Renal cortical epithelial cell (primary cell): ENCODE measurements around the gene CCDC9B. TPM values are rescaled to one million over a fixed set of nuclear protein-coding genes. Genes with fewer than 3 reads are reported as not detected.

Experiments
- DNase-seq: peaks from one replicate; pipeline ENCODE4 v3.0.0-alpha.2; 2011; ENCODE audit warnings: low read depth
- total RNA-seq: library from RNA; depleted of rRNA; stranded (reverse); fragments of >200 nt; gene quantifications from 2 replicates; pipeline ENCODE4 v1.2.3, GENCODE V29; 2014

Gene CCDC9B
- total RNA-seq, 1 donor from 2014 or later, result 165 TPM

DNA sequence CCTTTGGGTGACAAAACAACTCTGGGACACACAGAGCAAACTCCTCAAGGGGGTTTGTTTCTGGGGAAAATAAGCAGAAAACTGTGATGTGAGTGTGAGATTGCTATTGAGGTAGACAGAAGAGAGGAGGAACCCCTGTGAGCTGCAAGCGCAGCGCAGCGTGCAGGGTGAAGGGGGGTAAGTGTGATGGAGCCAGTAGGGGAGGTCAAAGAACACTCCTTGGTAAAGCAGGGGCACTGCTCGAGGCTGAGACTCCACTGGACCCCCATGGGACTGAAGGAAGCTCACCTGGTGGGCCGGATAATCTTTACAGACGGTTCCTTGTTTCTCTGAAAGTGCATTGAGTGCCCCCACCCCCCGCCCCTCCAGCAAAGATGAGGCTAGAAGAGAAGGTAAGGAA is 9.7 kb downstream of the CCDC9B start:
- DNase-seq, result no peak

DNA sequence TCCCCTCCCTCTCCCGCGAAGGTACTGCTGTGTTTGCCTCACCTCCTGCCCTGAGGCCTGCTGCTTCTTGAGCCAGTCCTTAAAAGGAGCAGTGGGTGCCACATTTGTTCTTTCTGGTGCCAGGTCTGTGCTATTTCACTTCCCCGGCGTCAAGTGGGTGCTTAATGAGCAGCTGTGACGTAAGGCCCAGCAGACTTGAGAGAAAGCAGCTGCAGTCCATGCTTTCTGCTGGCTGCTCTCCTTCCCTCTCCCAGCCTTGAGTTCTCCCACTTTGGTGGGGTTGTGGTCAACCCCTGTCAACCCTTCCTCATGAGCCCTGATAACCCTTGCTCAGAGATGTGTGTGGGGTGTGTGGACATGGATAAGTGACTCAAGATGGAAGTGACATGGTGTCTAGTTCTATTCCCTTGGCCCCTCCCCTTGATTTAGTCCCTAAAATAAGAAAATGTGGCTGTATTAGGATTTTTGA is 10.3 kb downstream of the CCDC9B start:
- DNase-seq, result no peak

DNA sequence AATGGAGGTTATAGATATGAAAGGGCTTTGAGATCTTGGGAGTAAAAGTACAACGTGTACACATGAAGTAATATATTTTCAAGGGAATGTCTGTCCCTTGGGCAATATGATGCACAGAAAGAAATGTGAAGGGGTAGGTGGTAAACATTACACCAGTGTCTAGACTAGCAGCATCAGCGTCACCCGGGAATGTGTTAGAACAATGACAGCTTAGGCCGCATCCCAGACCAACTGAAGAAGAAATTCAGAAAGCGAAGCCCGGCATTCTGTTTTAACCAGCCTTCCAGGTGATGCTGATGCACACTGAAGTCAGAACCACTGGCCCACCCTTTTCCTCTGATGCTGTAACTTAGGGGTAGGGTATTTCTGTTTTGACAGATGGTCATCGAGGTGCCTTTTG is 10.9 kb downstream of the CCDC9B start:
- no peak for DNase-seq

DNA sequence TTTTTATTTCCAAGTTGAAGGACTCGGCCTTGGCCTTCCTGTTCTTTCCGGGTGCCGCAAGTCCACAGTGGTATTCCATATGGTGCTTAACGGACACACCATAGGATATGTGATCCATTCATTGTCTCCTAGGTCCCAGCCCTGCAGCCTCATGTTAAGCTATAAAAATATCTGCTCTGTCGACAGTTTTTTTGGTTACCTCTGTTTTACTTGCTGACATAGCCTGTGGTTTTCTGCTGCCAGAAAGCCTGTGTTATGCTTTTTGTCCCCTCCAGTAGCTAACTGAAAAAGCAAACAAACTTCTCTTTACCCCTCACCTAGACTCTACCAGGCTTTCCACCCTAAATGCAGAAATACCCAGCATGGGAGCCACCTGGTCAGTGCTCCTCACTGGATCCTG is 12.0 kb downstream of the CCDC9B start:
- no peak for DNase-seq

DNA sequence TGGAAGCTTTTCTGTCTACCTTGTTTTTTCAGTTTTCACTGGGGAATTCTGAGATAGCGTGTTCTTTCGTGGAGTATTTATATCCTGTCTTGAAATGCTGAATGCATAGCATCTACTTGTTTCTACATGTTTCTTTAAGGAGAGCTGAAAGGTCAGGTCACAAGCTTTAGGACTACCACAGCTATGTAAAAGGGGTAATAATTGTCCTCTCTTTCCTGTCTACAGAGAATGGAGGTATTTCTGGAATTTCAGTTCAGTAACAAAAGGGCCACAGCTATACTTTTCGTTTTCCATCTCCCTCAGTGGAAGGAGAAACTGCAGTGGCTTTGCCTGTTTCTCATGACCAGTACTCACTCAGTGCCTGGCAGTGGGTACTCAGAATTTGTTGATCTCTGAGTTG is 12.6 kb downstream of the CCDC9B start:
- peak; percentile 50 for DNase-seq

DNA sequence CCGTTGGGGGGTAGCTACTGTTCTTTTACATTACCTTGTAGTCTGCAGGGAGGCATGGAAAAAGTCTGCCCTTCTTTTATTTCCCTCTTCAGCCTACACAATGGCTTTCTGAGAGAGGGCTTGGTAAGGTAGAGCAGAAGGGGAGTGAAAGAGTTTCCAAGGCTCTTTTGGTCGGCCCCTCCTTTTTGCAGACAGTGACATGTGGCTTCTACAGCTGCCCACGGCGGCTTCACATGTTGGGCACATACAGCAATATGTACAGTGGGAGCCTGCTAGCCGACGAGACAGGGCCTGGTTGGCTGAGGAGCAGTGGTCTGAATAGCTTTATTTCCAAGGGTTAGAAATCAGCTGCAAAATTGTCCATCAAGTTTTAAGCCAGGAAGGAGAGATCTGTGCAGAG is 13.3 kb downstream of the CCDC9B start:
- no peak for DNase-seq

DNA sequence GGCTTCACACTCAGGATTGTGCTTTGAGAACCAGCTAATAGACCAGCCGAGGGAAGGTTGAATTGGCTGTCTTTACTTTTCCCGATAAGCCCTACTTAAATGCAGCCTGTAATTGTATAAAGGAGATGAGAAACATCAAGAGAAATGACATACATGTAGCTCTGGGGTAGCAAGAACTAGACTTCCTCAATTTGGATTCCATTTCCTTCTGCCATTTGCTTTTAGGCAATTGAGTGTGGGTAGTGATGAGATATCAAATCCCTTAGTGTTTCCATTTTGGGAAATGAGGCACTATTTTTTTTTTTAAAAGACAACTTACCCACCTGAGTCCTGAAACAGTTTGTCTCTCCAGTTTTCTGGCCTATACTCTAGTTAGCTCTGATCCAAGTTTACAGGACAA is 15.0 kb downstream of the CCDC9B start:
- no peak for DNase-seq

DNA sequence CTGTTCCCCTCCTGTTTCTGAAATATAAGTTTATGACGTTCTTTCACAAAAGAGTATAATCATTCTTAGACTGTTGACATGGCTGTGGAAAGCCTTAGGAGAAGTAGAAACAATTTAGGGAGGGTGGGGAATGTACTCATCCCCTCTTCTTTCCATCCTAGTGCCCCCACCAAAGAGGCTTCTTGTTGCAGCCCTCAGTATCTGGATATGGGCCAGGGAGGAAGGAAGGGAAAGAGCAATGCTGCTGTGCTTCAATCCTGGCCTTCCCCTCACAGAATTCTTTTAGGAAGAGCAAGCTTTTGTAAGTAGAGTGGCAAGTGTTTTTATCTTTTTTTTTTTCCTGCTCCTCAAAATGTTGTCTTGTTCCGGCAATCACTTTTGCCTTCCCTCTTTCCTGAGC is 15.6 kb downstream of the CCDC9B start:
- no peak for DNase-seq

DNA sequence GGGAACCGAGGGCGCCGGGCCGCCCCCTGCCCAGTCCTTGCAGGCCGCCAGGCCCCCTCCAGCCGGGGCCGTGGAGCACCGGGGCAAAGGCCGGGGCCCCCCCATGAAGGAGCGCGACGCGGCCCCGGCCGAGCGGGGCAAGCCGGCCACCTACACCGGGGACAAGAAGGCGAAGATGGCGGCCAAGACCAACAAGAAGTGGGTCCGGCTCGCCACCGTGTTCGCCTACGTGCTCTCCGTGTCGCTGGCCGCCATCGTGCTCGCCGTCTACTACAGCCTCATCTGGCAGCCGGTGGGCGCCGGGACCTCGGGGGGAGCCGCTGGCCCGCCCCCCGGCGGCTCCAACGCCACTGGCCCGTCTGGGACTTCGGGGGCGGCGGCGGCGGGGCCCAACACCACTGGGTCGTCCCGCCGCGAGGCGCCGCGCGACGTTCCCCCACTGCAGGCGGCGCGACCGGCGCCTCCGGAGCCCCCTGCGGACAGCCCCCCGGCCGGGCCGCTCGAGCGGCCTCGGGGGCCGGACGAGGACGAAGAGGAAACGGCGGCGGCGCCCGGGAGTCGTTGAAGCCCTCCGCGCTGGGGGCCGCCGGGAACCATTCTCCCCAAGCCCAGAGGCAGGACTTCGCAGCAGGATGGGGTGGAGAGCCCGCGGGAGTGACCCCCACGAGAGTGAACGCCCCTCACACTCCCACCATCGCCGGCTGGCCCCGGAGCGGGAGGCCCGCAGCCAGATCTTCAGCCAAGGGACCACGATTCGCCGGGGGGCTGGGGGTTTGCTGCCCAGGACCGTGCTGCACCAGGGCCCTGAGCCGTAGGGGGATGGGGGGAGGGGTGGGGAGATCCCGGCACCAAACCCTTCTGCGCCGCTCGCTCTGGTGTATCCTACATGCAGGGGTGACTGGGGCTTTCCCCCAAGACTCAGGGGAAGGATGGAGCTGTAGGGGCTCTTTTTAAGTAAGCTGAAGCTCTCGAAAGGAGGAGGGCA is 16.5 kb downstream of the CCDC9B start:
- no peak for DNase-seq

DNA sequence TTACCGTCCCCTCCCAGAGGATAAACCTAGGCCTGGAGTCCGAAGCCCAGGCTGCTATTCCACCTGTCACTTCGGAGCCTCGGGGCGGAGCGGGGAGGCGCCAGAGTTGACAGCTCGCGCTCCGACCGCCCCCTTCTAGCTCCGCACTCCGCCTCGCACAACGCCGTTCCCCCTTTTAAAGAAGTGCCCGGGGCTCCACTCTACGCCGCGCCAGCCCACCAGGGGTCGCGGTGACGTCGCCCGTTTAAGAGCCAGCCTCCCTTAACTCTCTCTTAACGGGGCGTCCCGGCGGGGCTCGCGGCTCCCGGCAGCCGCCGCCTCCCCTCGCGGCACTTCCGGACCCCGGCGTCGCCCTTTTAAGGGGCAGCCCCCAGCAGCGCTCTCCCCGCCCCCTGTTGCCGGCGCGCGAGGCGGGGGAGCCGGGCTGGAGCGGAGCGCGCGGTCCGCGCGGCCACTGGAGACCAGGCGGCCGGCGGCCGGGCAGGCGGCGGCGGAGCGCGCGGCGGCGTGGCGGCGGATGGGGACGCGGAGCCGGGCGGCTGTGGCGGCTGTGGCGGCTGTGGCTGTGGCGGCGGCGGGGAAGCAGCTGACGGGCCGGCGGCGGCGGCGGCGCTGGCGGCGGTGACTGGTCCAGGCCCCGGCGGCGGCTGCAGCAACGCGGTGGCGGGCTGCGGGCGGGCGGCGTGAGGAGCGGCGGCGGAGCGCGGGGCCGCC is 17.3 kb downstream of the CCDC9B start, which contains the start of gene INAFM2:
TSS of gene INAFM2 (plus strand) at position 454 of the 714 bp plus-strand sequence. CDS start 364 bp downstream, outside the sequence.
- peak; percentile 69 for DNase-seq

DNA sequence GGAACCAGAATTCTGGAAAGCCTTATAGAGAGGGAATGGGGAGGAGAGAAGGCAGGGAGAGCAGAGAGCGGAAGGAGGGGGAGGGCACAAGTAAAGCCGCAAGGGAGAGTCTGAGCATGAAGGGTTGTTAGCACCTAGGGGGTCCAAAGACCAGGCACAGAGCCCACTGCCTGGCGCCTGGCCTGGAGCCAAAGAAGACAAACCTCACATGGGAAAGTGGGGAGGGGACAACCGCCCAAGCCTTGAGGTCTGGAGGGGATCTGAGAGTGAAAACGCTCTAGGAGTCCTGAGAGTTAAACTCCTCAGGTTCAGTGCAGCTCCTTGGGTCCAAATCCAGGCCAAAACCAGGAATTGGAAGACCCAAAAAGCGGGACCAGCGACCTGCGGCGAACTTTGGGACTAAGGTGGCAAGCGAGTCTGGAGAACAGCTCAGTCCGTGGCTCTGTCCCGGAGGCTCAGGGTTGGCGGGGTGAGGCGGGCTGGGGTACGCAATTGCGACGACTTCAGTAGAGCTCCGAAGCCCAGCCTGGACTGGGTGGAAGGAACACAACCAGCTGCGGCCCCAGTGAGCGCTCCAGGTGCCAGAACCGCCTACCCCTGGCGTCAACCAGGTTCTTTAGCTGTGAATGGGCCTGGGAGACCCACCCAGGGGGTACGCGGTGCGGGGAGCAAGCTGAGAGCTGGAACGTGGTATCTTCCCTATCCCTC is 18.1 kb downstream of the CCDC9B start:
- no peak for DNase-seq

DNA sequence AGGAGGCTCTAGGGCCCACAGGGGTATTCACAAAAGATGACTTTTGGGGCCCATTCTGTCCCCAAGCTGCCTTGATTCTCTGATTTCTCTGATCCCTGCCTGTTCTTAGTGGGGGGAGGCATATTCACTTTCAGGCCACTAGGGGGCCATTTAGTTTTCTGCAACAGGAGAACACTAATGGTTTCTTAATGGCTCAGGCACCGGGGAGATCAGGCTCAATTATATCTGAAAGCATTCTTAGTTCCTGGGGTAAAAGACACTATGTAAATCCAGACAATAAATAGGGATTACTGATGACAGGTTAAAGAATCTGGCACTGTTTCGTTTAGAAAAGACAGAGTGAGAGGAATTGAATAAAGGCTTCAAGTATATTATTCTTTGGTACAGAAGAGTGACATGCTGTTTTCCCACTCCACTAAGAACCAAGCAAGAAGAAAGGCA is 19.8 kb downstream of the CCDC9B start:
- peak; percentile 71 for DNase-seq

DNA sequence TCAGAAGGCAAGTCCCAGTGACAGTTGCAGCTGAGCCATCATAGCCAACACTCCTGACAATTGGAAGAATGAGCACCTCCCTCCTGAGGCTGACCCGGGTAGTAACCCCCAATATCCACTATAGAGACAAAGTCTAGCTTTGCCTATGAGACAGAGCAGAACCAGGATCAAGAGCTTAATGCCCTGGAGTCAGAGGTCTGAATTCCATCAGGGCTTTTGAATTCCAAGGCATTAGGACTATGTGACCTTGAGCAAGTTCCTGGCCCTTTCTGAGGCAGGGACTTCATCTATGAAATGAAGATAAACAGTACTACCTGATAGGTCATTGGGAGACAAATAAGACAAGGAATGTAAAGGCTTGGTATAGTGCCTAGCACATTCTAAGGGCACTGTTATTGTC is 20.3 kb downstream of the CCDC9B start:
- DNase-seq, result no peak

DNA sequence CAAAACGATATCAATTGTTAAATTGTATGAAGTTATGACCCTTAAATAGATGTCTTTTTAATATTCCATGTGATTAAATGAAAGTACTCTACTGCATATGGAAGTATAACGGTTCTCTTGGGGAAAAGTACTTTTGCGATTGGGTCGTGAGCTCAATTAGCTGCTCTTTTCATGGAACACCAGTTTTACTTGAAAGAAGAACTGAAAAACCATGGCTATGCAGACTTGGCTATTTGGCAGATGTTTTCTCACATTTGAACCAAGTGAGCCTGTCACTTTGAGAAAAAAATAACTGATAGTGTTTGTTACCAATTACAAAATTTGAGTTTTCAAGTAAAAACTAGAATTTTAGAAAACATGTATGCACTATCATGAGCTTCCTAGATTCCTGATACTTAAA is 23.2 kb downstream of the CCDC9B start:
- no peak for DNase-seq

DNA sequence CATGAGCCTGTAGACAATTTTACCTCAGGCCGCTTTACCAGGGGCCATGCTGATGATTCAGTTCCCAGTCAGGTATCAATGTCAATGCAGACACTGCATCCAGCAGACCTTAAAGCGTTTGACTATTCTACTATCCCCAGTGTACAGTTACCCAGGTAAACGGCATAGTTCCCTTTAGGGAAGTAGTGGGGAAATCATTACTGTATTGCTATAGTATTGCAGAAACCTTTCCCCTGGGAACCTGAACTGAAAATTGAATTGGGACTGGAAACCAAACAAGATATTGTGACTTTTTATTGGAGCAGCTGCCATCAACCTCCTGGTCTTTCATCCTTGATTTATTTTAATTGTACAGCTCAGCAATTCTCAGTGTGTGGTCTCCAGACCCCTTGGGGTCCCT is 23.8 kb downstream of the CCDC9B start:
- DNase-seq, result no peak

DNA sequence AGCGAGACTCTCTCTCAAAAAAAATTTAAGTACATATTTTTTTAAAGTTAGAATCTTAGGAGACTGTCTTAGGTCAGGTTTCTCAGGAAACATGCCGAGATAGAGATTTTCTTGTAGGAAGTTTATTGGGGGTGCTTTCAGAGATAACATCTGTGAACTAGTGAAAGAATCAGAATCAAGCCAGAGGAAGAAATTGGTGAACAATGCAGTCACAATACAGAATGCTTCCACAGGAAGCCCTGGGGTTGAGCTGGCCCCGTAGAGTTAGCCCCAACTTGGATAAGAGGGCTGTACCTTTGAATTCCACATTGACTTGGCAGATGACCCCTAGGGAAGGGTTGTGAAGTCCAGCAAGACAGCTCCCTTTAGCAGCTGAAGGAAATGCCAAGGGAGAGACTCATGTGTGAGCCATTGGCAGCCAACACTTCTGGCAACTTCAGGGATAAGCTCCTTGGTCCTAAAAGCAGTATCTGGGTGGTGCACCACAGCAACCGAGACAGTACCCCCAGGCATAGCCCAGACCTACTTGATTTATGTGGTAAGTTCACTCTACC is 25.9 kb downstream of the CCDC9B start:
- no peak for DNase-seq

DNA sequence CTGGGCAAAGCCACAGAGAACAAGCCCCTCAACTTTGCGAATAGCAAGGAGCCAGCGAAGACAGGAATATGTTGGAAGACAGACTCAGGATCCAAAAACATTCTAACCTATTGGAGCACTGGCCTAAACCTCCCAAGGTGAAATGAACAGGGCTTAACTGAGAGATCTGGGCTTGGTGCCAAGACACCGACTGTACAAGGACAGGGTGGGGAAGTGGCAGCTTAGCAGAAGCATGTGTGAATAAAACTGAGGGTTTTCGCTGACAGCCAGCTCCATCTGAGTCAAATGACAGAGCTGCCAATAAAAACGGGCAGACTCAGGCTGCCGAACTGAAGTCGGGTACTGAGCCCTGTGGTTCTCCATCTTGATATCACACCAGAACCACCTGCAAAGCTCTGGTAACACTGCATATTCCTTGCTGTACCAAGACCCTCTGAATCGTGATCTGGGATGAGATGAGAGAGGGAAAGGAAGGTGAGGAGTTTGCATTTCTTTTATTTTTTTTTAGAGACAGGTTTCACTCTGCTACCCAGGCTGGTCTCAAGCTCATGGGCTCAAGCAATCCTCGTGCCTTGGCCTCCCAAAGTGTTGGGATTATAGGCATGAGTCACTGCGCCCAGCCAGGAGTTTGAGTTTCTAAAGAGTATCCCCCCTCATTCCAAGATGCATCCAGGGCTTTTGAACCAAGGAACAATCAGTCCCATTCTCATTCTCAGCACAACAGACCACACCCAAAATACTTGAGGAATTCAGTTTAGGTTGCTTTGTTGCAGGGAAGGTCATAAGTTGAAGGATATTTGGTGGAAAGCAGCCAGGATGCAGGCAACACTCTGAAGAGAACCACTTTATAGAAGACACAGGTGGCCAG is 27.0 kb downstream of the CCDC9B start:
- DNase-seq, result peak; percentile 67

DNA sequence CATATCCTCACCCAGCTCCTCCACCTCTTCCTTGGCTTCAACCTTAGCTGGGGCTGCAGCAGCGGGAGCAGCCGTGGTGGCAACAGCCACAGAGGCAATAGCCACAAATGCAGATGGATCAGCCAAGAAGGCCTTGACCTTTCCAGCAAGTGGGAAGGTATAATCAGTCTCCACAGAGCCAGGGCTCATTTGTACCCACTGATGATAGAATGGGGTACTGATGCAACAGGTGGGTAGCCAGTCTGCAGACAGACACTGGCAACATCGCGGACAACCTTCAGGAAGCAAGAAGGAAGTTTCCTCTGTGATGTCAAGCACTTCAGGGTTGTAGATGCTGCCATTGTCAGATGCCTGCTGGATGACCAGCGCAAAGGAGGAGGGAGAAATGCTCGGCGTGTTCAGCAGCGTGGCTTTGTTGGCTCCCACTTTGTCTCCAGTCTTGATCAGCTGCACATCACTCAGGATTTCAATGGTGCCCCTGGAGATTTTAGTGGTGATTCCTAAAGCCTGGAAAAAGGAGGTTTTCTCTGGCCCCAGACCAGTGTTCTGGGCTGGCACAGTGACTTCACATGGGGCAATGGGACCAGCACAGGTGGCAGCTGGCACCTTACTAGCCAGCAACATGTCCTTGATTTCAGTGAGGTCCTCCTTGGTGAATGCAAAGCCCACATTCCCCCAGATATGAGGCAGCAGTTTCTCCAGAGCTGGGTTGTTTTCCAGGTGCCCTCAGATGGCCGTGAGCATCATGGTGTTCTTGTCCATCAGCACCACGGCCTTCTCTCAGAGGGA is 28.2 kb downstream of the CCDC9B start:
- no peak for DNase-seq

DNA sequence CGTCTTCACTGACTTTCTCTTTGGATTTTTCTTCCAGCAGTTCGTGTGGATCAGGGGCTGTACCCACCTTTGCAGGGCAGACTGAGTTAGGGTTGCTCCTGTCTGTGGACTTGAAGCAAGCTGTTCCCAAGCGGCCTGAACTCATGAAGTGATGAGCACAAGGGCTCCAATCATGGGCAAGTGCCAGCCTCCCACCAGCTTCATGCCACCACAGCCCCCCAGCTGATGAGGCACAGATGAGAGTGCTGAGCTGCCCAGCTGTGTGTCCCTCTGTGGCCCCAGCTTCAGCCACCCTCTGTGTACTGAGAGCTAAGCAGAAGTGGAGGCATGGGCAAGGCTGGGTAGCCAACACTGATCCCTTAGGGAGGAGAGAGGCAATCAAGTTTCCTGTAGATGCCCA is 29.7 kb downstream of the CCDC9B start:
- DNase-seq, result no peak
